CD4-positive, alpha-beta memory T cell (primary cell): Measurements from ENCODE around the gene SARM1. TPM values are rescaled to one million over a fixed set of nuclear protein-coding genes. Genes with fewer than 3 reads are reported as not detected.

Experiments used
- CTCF ChIA-PET: fragments of 350-600 bp; sonication (Branson Sonifier 250); formaldehyde crosslinking; loops from one replicate; lab custom pipeline; 2021; ENCODE audit warnings: inconsistent platforms; ENCODE audit not compliant: partially characterized antibody; lab: Charles Lee
- POLR2A ChIA-PET: fragments of 350-600 bp; sonication (Branson Sonifier 250); formaldehyde crosslinking; loops from one replicate; lab custom pipeline; 2021; ENCODE audit not compliant: partially characterized antibody; lab: Charles Lee
- DNase-seq, 5 donors: peaks; one replicate each; pipeline versions ENCODE4 v3.0.0 to v3.0.0-alpha.2; 2020 to 2022; ENCODE audit warnings: mixed read lengths in 1 of 5
- H3K27ac ChIP-seq: one replicate; pipeline ENCODE4 v1.7.0; 2013; ENCODE audit warnings: low read depth, low read length
- H3K27me3 ChIP-seq: 2 replicates; pipeline ENCODE4 v1.7.0; 2013; ENCODE audit warnings: mild to moderate bottlenecking, low read length, moderate library complexity; ENCODE audit not compliant: insufficient read depth
- H3K36me3 ChIP-seq: 2 replicates; pipeline ENCODE4 v1.7.0; 2013; ENCODE audit warnings: mild to moderate bottlenecking, low read length, moderate library complexity; ENCODE audit not compliant: insufficient read depth
- H3K4me1 ChIP-seq: 2 replicates; pipeline ENCODE4 v1.7.0; 2013; ENCODE audit warnings: mild to moderate bottlenecking, low read length, moderate library complexity; ENCODE audit not compliant: insufficient read depth
- H3K4me3 ChIP-seq, 2 donors: one replicate each; pipeline ENCODE4 v1.7.0; 2013; ENCODE audit warnings: low read length in 2 of 2, mild to moderate bottlenecking in 1 of 2
- H3K9me3 ChIP-seq, 2 donors: one replicate each; pipeline ENCODE4 v1.7.0; 2013; ENCODE audit warnings: low read length in 2 of 2, control low read depth in 1 of 2; ENCODE audit not compliant: control insufficient read depth in 1 of 2
- H3K27ac Mint-ChIP-seq, 7 donors: one replicate each; pipeline ENCODE4 v1.8.0; 2020 to 2021; ENCODE audit warnings: mixed read lengths in 7 of 7, mild to moderate bottlenecking in 6 of 7, inconsistent platforms in 3 of 7, moderate library complexity in 3 of 7
- H3K27me3 Mint-ChIP-seq, 2 donors: one replicate each; pipeline ENCODE4 v1.8.0; 2020 to 2021; ENCODE audit warnings: mixed read lengths in 2 of 2
- H3K36me3 Mint-ChIP-seq, 2 donors: one replicate each; pipeline ENCODE4 v1.8.0; 2020 to 2021; ENCODE audit warnings: mixed read lengths in 2 of 2, inconsistent platforms in 1 of 2, mild to moderate bottlenecking in 1 of 2
- H3K4me1 Mint-ChIP-seq, 4 donors: one replicate each; pipeline ENCODE4 v1.8.0; 2020 to 2021; ENCODE audit warnings: mixed read lengths in 4 of 4, mild to moderate bottlenecking in 1 of 4
- H3K4me3 Mint-ChIP-seq, 8 donors: one replicate each; pipeline ENCODE4 v1.8.0; 2020 to 2021; ENCODE audit warnings: mixed read lengths in 8 of 8, mild to moderate bottlenecking in 7 of 8, moderate library complexity in 6 of 8, inconsistent platforms in 3 of 8
- H3K9me3 Mint-ChIP-seq, 8 donors: one replicate each; pipeline ENCODE4 v1.8.0; 2020 to 2021; ENCODE audit warnings: mixed read lengths in 8 of 8, mild to moderate bottlenecking in 5 of 8, inconsistent platforms in 3 of 8, moderate library complexity in 1 of 8
- intact Hi-C: fragments of 100-400 bp; cut with micrococcal nuclease; formaldehyde crosslinking; loops from one replicate; pipeline ENCODE4 v1.15.1; 2023
- polyA plus RNA-seq, 2 donors: library from polyadenylated mRNA; unstranded; fragments of 300-500 nt; fragmentation: Illumina TruSeq; gene quantifications; one replicate each; pipeline ENCODE4 v1.2.3, GENCODE V29; 2021
- total RNA-seq, 2 experiments: library from RNA; stranded (reverse); gene quantifications; one replicate each; pipeline ENCODE4 v1.2.3, GENCODE V29; 2021

SARM1 gene
- total and polyA plus RNA-seq, 4 experiments from 2014 or later: 7.3 to 40.3 (median 23.6) TPM

GRCh38 chr17:28345419-28346198, 25.9 kb upstream of the SARM1 start:
- Mint-ChIP-seq H3K9me3 (no peaks in the 10 kb centered on the region), H3K4me3 (no peak overlapping the region), H3K27ac (peak overlapping the region in 2 of 7 donors; percentile 8 to 32), H3K4me1 (no peaks in the 10 kb centered on the region), H3K27me3 (no peaks in the 10 kb centered on the region), H3K36me3 (peaks cover 42 to 77% of the 10 kb centered on the region in 2 donors)
- Histone ChIP-seq H3K27ac (no peak overlapping the region), H3K27me3 (no peaks in the 10 kb centered on the region), H3K4me1 (no peaks in the 10 kb centered on the region), H3K36me3 (peaks cover 77% of the 10 kb centered on the region), H3K4me3 (no peak overlapping the region), H3K9me3 (no peaks in the 10 kb centered on the region)
- intact Hi-C loops: no loop called here
- DNase-seq: no peak
- POLR2A ChIA-PET: interaction anchor here (3.8 kb wide), 2 partner anchors 10 to 12 kb away, joined by 17 to 21 read pairs; partner anchors contain the start of genes IFT20, POLDIP2 and TNFAIP1
- CTCF ChIA-PET: interaction anchor here (0.9 to 1.4 kb wide), 2 partner anchors 13 to 295 kb away, joined by 3 read pairs; no protein-coding TSS in a partner anchor

- H3K27ac Mint-ChIP-seq: peak overlapping the region in 2 of 7 donors; percentile 8 to 32
- no peaks in the 10 kb centered on the region for H3K27me3 ChIP-seq
- H3K4me3 ChIP-seq: no peak overlapping the region
- peaks cover 48 to 82% of the 10 kb centered on the region in 2 donors for H3K36me3 Mint-ChIP-seq
- H3K4me3 Mint-ChIP-seq: no peak overlapping the region
- H3K4me1 ChIP-seq: no peaks in the 10 kb centered on the region
- CTCF ChIA-PET: interaction anchor here (1.4 kb wide), 1 partner anchor 13 kb away, joined by 3 read pairs; no protein-coding TSS in a partner anchor
- no peak overlapping the region for H3K27ac ChIP-seq
- no peaks in the 10 kb centered on the region for H3K9me3 Mint-ChIP-seq
- H3K36me3 ChIP-seq: peaks cover 76% of the 10 kb centered on the region
- no peaks in the 10 kb centered on the region for H3K27me3 Mint-ChIP-seq
- POLR2A ChIA-PET: interaction anchor here (3.8 kb wide), 2 partner anchors 11 kb away, joined by 17 to 21 read pairs; partner anchors contain the start of genes IFT20, POLDIP2 and TNFAIP1
- no peaks in the 10 kb centered on the region for H3K4me1 Mint-ChIP-seq
- intact Hi-C loops: no loop called here
- H3K9me3 ChIP-seq: no peaks in the 10 kb centered on the region
- no peak for DNase-seq
These were observed 25.3 kb upstream of the SARM1 start for GRCh38 chr17:28346199-28346580.

GRCh38 chr17:28346746-28347246, 24.7 kb upstream of the SARM1 start:
- no peak for DNase-seq
- ChIA-PET CTCF (interaction anchor here (1.2 to 1.4 kb wide), 2 partner anchors 9 to 14 kb away, joined by 3 read pairs; no protein-coding TSS in a partner anchor), POLR2A (interaction anchor here (1.1 to 3.8 kb wide), 4 partner anchors 9 to 11 kb away, joined by 3 to 21 read pairs (median 10); partner anchors contain the start of genes IFT20, POLDIP2 and TNFAIP1)
- Histone ChIP-seq H3K36me3 (peaks cover 76% of the 10 kb centered on the region), H3K9me3 (no peaks in the 10 kb centered on the region), H3K27me3 (no peaks in the 10 kb centered on the region), H3K4me1 (no peaks in the 10 kb centered on the region), H3K27ac (no peak overlapping the region), H3K4me3 (no peak overlapping the region)
- no peaks in the 10 kb centered on the region for H3K4me1 Mint-ChIP-seq
- intact Hi-C loops: no loop called here
- peaks cover 54 to 82% of the 10 kb centered on the region in 2 donors for H3K36me3 Mint-ChIP-seq
- no peak overlapping the region for H3K27ac Mint-ChIP-seq
- H3K9me3 Mint-ChIP-seq: no peaks in the 10 kb centered on the region
- H3K27me3 Mint-ChIP-seq: no peaks in the 10 kb centered on the region
- H3K4me3 Mint-ChIP-seq: no peak overlapping the region

GRCh38 chr17:28347261-28347891, 24.1 kb upstream of the SARM1 start:
- H3K9me3 ChIP-seq: no peaks in the 10 kb centered on the region
- H3K36me3 ChIP-seq: peaks cover 74% of the 10 kb centered on the region
- no peaks in the 10 kb centered on the region for H3K27me3 ChIP-seq
- H3K4me1 ChIP-seq: no peaks in the 10 kb centered on the region
- H3K9me3 Mint-ChIP-seq: no peaks in the 10 kb centered on the region
- no peak overlapping the region for H3K4me3 Mint-ChIP-seq
- H3K27ac Mint-ChIP-seq: peak overlapping the region in 2 of 7 donors; percentile 29 to 48
- no peaks in the 10 kb centered on the region for H3K4me1 Mint-ChIP-seq
- no peak overlapping the region for H3K4me3 ChIP-seq
- no peak overlapping the region for H3K27ac ChIP-seq
- DNase-seq: no peak
- CTCF ChIA-PET: interaction anchor here (1.0 to 1.2 kb wide), 2 partner anchors 9 to 37 kb away, joined by 3 to 4 read pairs; no protein-coding TSS in a partner anchor
- intact Hi-C loops: no loop called here
- no peaks in the 10 kb centered on the region for H3K27me3 Mint-ChIP-seq
- peaks cover 53 to 80% of the 10 kb centered on the region in 2 donors for H3K36me3 Mint-ChIP-seq
- POLR2A ChIA-PET: interaction anchor here (1.1 to 3.8 kb wide), 4 partner anchors 8 to 12 kb away, joined by 3 to 21 read pairs (median 10); partner anchors contain the start of genes IFT20, POLDIP2 and TNFAIP1

GRCh38 chr17:28348979-28349378, 22.5 kb upstream of the SARM1 start:
- Mint-ChIP-seq H3K36me3 (peaks cover 53 to 80% of the 10 kb centered on the region in 2 donors), H3K4me3 (no peak overlapping the region), H3K27ac (peak overlapping the region in 1 of 7 donors; percentile 46), H3K4me1 (no peaks in the 10 kb centered on the region), H3K9me3 (no peaks in the 10 kb centered on the region), H3K27me3 (no peaks in the 10 kb centered on the region)
- POLR2A ChIA-PET: no interaction called here
- no peak for DNase-seq
- no peaks in the 10 kb centered on the region for H3K27me3 ChIP-seq
- H3K27ac ChIP-seq: no peak overlapping the region
- H3K9me3 ChIP-seq: no peaks in the 10 kb centered on the region
- H3K36me3 ChIP-seq: peaks cover 72% of the 10 kb centered on the region
- intact Hi-C loops: no loop called here
- no peak overlapping the region for H3K4me3 ChIP-seq
- no peaks in the 10 kb centered on the region for H3K4me1 ChIP-seq
- CTCF ChIA-PET: interaction anchor here (0.9 kb wide), 1 partner anchor 543 kb away, joined by 3 read pairs; no protein-coding TSS in a partner anchor

GRCh38 chr17:28350271-28350670, 21.2 kb upstream of the SARM1 start:
- DNase-seq: no peak
- Histone ChIP-seq H3K36me3 (peaks cover 69% of the 10 kb centered on the region), H3K27me3 (no peaks in the 10 kb centered on the region), H3K9me3 (no peaks in the 10 kb centered on the region), H3K4me3 (no peak overlapping the region), H3K4me1 (no peaks in the 10 kb centered on the region), H3K27ac (no peak overlapping the region)
- Mint-ChIP-seq H3K9me3 (no peaks in the 10 kb centered on the region), H3K4me1 (peaks cover 0 to 7% (median 2%) of the 10 kb centered on the region in 4 donors), H3K27ac (no peak overlapping the region), H3K36me3 (peaks cover 57 to 73% of the 10 kb centered on the region in 2 donors), H3K4me3 (no peak overlapping the region), H3K27me3 (no peaks in the 10 kb centered on the region)
- intact Hi-C loops: no loop called here
- ChIA-PET CTCF (no interaction called here), POLR2A (interaction anchor here (0.8 to 2.1 kb wide), 2 partner anchors 15 to 471 kb away, joined by 3 to 7 read pairs; partner anchors contain the start of genes IFT20 and TNFAIP1)
